Upper lobe of left lung (tissue), 6 donors: Measurements from ENCODE around the gene TNFSF4. TPM values are rescaled to one million over a fixed set of nuclear protein-coding genes. Genes with fewer than 3 reads are reported as not detected.
A peak's percentile ranks its signal among the peaks of the same experiment; 100 is the strongest.

Experiments
- ATAC-seq, 2 donors: fragments of 200-7000 bp; cut with Tn5 transposase; one replicate each; pipeline ENCODE4 v1.9.1; 2022; ENCODE audit warnings: mild to moderate bottlenecking in 2 of 2, moderate library complexity in 2 of 2; ENCODE audit not compliant: low FRiP score in 2 of 2
- DNase-seq, 2 donors: peaks; one replicate each; pipeline ENCODE4 v3.0.0-alpha.2; 2019 to 2020
- H3K27ac ChIP-seq, 4 donors: fragments of 200-600 bp; sonication (generic); one replicate each; pipeline ENCODE4 v1.5.1; 2016 to 2019
- H3K27me3 ChIP-seq, 4 donors: fragments of 200-600 bp; sonication (generic); one replicate each; pipeline ENCODE4 v1.5.1; 2017 to 2019
- H3K36me3 ChIP-seq, 4 donors: fragments of 200-600 bp; sonication (generic); one replicate each; pipeline ENCODE4 v1.5.1; 2016 to 2019
- H3K4me1 ChIP-seq, 4 donors: fragments of 200-600 bp; sonication (generic); one replicate each; pipeline ENCODE4 v1.5.1; 2018 to 2019
- H3K4me3 ChIP-seq, 4 donors: fragments of 200-600 bp; sonication (generic); one replicate each; pipeline ENCODE4 v1.5.1; 2017 to 2019; ENCODE audit warnings: mild to moderate bottlenecking in 2 of 4, moderate library complexity in 1 of 4
- H3K9me3 ChIP-seq, 4 donors: fragments of 200-600 bp; sonication (generic); one replicate each; pipeline ENCODE4 v1.5.1; 2018 to 2019
- CTCF ChIP-seq, 6 experiments: fragments of 450-650 bp in 4 of 6; fragments of 200-600 bp in 2 of 6; sonication (generic) in 2 of 6; IDR thresholded peaks; one replicate each; pipeline ENCODE4 v1.5.1; 2016 to 2019; ENCODE audit warnings: antibody characterized with exemption in 6 of 6
- EP300 ChIP-seq, 4 donors: sonication (generic); formaldehyde crosslinking; IDR thresholded peaks; one replicate each; pipeline ENCODE4 v1.5.1; 2017; ENCODE audit warnings: antibody characterized with exemption in 4 of 4, control low read depth in 2 of 4
- POLR2A ChIP-seq, 4 donors: fragments of 450-650 bp; IDR thresholded peaks; one replicate each; pipeline ENCODE4 v1.5.1; 2016 to 2017; ENCODE audit warnings: antibody characterized with exemption in 4 of 4, mild to moderate bottlenecking in 2 of 4
- POLR2AphosphoS5 ChIP-seq, 2 donors: sonication (generic); formaldehyde crosslinking; IDR thresholded peaks; one replicate each; pipeline ENCODE4 v1.5.1; 2017; ENCODE audit warnings: antibody characterized with exemption in 2 of 2
- WGBS, 2 donors: methylation state at CpG; one replicate each; pipeline ENCODE4 v1.1.5; 2017 to 2018; 5-methylcytosine and 5-hydroxymethylcytosine counted together
- total RNA-seq, 6 donors: library from RNA; depleted of rRNA in 4 of 6; stranded (reverse); fragments of >200 nt in 4 of 6; gene quantifications; one replicate each; pipeline versions ENCODE4 v1.1.0 to v1.2.1, GENCODE V29; 2016 to 2021
- donor health status: DM: no; HTN: no; CAD: no; lungs with moderate emphysema.
- donor health status: DM: no; HTN: yes; CAD: no; lungs with severe emphysema.

TNFSF4 gene
- total RNA-seq, 6 donors from 2014 or later = 0.46 to 1.5 (median 0.90) TPM

GRCh38 chr1:173137107-173137706 lies 69.9 kb downstream of the TNFSF4 start:
- no peaks in the 10 kb centered on the region for H3K36me3 ChIP-seq
- TF ChIP-seq POLR2AphosphoS5 (IDR thresholded peaks at IDR 0.05) = no peak
- TF ChIP-seq POLR2A (IDR thresholded peaks at IDR 0.05) = no peak
- TF ChIP-seq EP300 (IDR thresholded peaks at IDR 0.05) = no peak
- no peak for TF ChIP-seq CTCF (IDR thresholded peaks at IDR 0.05)
- no peak overlapping the region for H3K4me3 ChIP-seq
- ATAC-seq (no peak), DNase-seq (no peak)
- no peak overlapping the region for H3K27ac ChIP-seq
- H3K9me3 ChIP-seq = no peaks in the 10 kb centered on the region
- no peaks in the 10 kb centered on the region for H3K27me3 ChIP-seq
- no peaks in the 10 kb centered on the region for H3K4me1 ChIP-seq
- WGBS, 2 donors = 89 to 90% methylated on average over 2 of the region's 2 CpGs

- Histone ChIP-seq H3K9me3 (no peaks in the 10 kb centered on the region), H3K27ac (no peak overlapping the region), H3K36me3 (no peaks in the 10 kb centered on the region), H3K4me3 (no peak overlapping the region), H3K27me3 (no peaks in the 10 kb centered on the region), H3K4me1 (no peaks in the 10 kb centered on the region)
- ATAC-seq (no peak), DNase-seq (peak in 1 of 2 donors; percentile 68)
- TF ChIP-seq EP300 (IDR thresholded peaks at IDR 0.05) (no peak), POLR2AphosphoS5 (IDR thresholded peaks at IDR 0.05) (no peak), CTCF (IDR thresholded peaks at IDR 0.05) (no peak)
- 44 to 65% methylated on average over 5 of the region's 5 CpGs for WGBS, 2 donors
Measured at GRCh38 chr1:173134800-173135199, 72.3 kb downstream of the TNFSF4 start.

- DNase-seq (no peak), ATAC-seq (no peak)
- H3K4me1 ChIP-seq = no peaks in the 10 kb centered on the region
- H3K36me3 ChIP-seq = no peaks in the 10 kb centered on the region
- H3K4me3 ChIP-seq = no peak overlapping the region
- no peak for TF ChIP-seq EP300 (IDR thresholded peaks at IDR 0.05)
- TF ChIP-seq CTCF (IDR thresholded peaks at IDR 0.05) = no peak
- no peak for TF ChIP-seq POLR2A (IDR thresholded peaks at IDR 0.05)
- TF ChIP-seq POLR2AphosphoS5 (IDR thresholded peaks at IDR 0.05) = no peak
- no peaks in the 10 kb centered on the region for H3K9me3 ChIP-seq
- WGBS, 2 donors = 87 to 88% methylated on average over 4 of the region's 4 CpGs
- H3K27ac ChIP-seq = no peak overlapping the region
- no peaks in the 10 kb centered on the region for H3K27me3 ChIP-seq
Measured at GRCh38 chr1:173134029-173134428, 73.1 kb downstream of the TNFSF4 start.

Other genes starting within 250 kb of the TNFSF4 start
- under 1 TPM in 2 of 6 donors, not detected in 4; 0.17 to 0.20 TPM for gene TNFSF18, start 156.4 kb downstream of the TNFSF4 start, total RNA-seq